Activated CD8-positive, alpha-beta memory T cell treated with anti-CD3 and anti-CD28 coated beads, Interleukin-2, amount 50 U/mL, for 1 hour (primary cell): ENCODE results near the gene NELL2.
"Not testable (repeated sequence)": the region's sequence is repeated elsewhere in the genome, so short reads cannot be mapped to it uniquely, and the experiment has no call there.

ENCODE experiments used
- DNase-seq: peaks from one replicate; pipeline ENCODE4 v3.0.0-alpha.2; 2020; ENCODE audit errors: extremely low read depth

The NELL2 gene

GRCh38 chr12:44696542-44696941 is 179.6 kb downstream of the NELL2 start:
- DNase-seq, result no peak

- DNase-seq, result no peak
These were observed 182.1 kb downstream of the NELL2 start for GRCh38 chr12:44694017-44694416.

- DNase-seq, result no peak
These were observed 186.5 kb downstream of the NELL2 start for GRCh38 chr12:44689587-44689986.

GRCh38 chr12:44686821-44687432 is 189.2 kb downstream of the NELL2 start:
- not testable (repeated sequence) for DNase-seq

GRCh38 chr12:44677724-44678123 is 198.4 kb downstream of the NELL2 start:
- no peak for DNase-seq

- no peak for DNase-seq
These were observed 201.2 kb downstream of the NELL2 start for GRCh38 chr12:44674875-44675274.

- no peak for DNase-seq
These were observed 202.3 kb downstream of the NELL2 start for GRCh38 chr12:44673811-44674210.

- DNase-seq, result no peak
These were observed 204.1 kb downstream of the NELL2 start for GRCh38 chr12:44672042-44672441.

GRCh38 chr12:44668443-44668842 is 207.7 kb downstream of the NELL2 start:
- no peak for DNase-seq

- DNase-seq, result no peak
These were observed 208.7 kb downstream of the NELL2 start for GRCh38 chr12:44667461-44667860.

- no peak for DNase-seq
These were observed 212.8 kb downstream of the NELL2 start for GRCh38 chr12:44663291-44663690.

GRCh38 chr12:44655846-44656245 is 220.3 kb downstream of the NELL2 start:
- DNase-seq, result no peak

GRCh38 chr12:44654646-44655639 is 221.2 kb downstream of the NELL2 start:
- no peak for DNase-seq

- no peak for DNase-seq
These were observed 222.1 kb downstream of the NELL2 start for GRCh38 chr12:44653861-44654527.

- DNase-seq, result no peak
These were observed 226.4 kb downstream of the NELL2 start for GRCh38 chr12:44649693-44650092.

- no peak for DNase-seq
These were observed 228.0 kb downstream of the NELL2 start for GRCh38 chr12:44647917-44648690.

GRCh38 chr12:44640427-44641190 is 235.5 kb downstream of the NELL2 start:
- no peak for DNase-seq

- no peak for DNase-seq
These were observed 238.2 kb downstream of the NELL2 start for GRCh38 chr12:44637875-44638274.

GRCh38 chr12:44628180-44628579 is 247.9 kb downstream of the NELL2 start:
- DNase-seq, result no peak

GRCh38 chr12:44627387-44628166 is 248.5 kb downstream of the NELL2 start:
- no peak for DNase-seq
